Endometrium (tissue), 2 donors: ENCODE data around the gene FICD.

ENCODE experiments used
- FAIRE-seq: peaks from 2 replicates; lab custom pipeline; 2012; peaks lifted over from hg19 to GRCh38; lab: Jason Lieb, UNC
- donor health status: control.
- donor health status: control.

Gene FICD

DNA sequence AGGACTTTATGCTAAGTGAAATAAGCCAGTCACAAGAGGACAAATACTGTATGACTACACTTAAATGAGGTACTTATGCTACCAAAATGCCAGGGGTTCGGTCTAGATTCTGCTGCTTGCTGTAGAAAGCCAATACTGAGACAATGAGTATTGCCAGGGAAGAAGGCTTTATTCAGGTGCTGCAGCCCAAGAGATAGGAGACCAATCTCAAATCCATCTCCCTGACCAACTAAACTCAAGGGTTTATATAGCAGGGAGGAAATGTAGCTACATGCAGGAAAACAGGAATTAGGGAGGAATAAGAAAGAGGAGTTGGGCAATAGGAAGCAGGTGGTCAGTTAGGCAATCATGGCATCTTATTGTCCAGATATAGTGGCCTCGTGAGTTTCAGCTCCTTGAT is 12.2 kb upstream of the FICD start:
- FAIRE-seq: no peak

DNA sequence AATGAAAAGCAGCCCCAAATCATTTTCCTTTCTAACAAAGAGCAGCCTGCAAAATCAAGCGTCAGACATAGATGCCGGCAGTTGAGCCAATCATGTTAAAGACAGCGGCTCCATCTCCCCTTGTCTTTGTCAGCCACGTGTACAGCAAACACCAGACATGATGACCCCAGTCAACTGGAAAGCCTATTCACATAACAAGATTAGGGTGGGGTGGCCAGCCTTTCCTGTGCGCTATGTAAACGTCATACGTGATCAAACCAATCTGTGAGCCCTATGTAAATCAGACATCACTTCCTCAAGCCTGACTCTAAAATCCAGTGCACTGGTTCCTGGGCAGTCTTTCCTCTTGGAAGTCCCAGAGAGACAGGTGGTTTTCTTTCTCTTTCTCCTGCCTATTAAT is 9.9 kb upstream of the FICD start:
- no peak for FAIRE-seq

DNA sequence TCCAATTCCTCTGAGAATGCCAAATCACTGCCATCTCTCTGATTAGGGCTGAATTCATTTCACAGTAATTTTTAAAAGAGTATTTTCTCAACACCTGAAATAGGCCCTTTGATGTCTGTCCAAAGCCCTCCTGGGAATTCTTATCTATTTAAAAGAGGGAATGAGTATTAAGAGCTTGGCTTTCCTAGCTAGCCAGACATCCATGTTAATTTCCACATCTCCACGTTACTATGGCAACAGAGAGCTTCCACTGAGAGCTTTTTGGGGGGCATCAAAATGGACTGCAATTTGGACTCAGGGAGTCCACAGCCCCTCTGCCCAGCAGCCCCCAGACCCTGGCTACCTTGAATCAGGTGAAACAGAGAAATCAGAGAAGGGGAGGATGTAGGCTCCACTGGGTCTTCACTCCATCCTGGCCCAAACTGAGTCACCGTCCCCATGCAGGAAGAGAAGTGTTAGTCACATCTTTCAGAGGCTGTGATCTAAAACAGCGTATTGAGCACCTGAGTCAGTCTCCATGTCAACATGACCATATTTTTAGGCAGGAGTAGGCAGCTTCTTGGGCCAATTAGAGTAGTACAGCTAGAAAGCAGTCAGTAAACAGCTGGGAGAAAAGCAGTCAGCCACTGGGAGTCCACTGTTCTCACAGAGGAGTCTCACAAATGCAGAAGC is 7.0 kb upstream of the FICD start:
- no peak for FAIRE-seq

DNA sequence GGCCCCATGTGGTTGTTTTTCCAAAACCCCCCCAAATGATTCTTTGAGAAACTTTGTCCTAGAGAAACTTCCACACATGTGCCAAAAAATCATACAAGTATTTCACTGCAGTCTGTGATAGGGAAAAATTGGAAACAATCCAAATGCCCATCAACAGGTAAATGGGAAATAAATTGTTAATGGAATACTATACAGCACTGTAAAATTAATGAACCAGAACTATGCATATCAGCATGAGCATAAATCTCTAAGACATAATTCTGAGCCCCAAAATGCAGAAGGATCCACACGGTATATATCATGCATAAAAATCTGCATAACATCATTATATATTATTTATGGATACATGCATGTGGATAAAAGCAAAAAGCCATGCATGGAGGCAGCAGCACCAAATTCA is 5.3 kb upstream of the FICD start:
- no peak for FAIRE-seq

DNA sequence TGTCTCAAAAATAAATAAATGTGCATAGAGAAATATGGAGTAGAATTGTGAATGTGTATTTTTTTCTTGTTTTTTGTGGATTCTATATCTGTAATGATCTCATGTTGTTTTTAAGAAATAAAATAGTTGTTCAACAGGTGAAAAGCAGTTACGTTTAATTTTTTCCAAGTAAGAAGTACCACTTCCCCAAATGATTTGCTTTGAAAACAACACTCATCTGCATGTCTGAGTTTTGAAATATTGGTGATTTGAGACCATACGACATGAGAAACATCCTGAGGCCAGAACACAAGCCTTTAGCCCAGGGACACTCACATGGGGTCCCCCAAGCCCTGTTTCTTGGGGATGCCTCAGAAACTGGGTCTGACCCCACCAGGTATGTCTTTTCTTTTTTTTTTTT is 4.2 kb upstream of the FICD start:
- FAIRE-seq: no peak

DNA sequence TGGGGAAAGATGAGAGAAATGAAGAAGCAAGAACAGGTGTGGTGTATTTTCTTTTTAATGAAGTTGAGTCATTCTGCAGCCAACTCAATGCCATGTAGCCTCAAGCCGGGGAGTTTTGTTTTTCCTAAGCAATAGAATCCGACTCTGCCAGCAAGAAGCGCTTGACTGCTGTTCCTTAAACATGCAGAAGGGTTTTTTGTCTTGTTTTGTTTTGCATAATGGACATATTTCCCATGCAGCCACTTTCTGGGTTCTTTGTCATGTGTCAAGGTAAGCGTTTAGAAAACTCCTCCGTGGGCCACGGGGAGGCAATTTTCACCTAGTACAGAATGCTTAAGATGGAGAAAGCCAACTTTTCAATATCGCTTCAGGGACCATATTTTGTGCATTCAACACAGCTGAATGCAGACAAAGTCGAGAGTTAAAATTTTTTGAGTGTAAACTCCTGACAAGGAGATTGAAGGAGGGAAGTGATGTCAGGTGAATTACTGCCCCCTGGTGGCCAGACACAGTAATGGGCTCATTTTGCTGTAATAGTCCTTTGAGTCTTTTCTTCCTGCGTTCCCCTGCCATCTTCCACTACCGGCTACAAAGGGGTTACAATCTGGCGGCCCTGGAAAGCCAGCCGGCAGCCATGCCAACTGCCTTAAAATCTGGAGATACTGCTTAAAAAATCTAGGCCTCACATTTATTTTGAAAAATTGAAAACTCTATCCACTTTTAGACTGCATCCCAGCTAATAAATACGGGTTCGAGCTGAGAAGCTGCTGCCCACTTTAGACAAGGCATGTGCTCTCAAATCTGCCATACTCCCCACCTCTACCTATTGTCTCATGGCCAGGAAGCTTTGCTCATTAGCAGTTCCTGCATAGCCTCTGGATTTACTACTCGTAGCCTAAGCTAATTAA is 3.2 kb upstream of the FICD start:
- no peak for FAIRE-seq

DNA sequence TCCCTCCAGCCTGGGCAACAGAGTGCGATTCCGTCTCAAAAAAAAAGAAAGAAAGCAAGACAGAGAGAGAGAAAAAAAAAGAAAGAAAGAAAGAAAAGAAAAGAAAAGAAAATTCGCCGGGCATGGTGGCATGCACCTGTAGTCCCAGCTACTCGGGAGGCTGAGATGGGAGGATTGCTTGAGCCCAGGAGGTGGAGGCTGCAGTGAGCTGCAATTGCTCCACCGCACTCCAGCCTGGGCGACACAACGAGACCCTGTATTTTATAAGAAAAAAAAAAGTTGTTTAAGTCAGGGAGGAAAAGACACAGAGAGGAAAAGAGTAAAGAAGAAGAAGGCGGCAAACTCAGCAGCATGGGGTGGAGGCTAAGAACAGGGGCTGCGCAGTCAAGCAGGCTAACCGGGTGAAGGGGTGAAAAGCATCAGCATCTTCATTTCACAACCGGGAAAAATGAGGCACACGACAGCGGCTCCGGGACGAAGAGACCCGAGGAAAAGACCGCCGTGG is 557 bp upstream of the FICD start:
- FAIRE-seq: no peak

DNA sequence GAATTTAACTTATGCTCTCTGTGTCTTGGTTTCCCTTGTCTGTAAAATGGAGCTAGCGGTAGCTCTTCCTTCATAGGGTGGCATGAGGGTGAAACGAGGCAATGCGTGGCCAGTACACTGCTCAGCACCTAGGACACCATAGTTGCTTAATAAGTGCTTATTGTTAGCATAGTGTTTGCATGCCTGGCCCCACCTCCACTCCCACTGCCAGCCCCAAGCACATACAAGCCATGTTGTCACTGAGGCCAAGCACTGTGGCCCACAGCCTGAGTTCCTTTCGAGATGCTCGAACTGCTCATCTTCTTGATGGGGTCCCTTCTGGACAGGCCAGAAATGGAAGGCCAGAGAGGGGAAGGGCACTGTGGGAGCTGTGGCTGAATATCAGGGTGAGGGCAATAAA is 839 bp downstream of the FICD start:
- no peak for FAIRE-seq

DNA sequence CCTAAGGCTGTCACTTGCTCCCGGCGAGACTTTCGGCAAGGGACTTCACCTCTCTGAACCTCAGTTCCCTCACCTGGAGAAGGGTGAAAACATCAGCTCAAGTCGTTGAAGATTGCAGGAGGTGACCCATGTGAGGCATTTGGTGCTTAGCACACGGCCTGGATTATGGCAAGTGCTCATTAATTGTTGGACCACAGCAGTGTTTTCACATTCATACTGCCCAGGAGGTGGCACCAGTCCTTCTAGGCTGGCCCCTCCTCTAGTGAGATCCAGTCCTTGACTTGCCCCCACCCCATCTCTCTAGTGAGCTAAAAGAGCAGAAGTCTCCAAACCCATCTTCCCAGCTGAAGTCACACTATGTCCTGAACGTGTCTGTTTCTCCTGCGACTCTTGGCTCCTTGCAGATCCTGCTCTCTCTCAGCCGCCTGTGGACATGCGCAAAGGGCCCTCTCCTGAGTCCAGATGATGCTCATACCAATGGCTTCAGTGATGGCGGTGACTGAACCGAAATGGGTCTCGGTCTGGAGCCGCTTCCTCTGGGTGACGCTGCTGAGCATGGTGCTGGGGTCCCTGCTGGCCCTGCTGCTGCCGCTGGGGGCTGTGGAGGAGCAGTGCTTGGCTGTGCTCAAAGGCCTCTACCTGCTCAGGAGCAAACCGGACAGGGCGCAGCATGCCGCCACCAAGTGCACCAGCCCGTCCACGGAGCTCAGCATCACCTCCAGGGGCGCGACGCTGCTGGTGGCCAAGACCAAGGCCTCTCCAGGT is 1.6 kb downstream of the FICD start:
- FAIRE-seq: no peak

DNA sequence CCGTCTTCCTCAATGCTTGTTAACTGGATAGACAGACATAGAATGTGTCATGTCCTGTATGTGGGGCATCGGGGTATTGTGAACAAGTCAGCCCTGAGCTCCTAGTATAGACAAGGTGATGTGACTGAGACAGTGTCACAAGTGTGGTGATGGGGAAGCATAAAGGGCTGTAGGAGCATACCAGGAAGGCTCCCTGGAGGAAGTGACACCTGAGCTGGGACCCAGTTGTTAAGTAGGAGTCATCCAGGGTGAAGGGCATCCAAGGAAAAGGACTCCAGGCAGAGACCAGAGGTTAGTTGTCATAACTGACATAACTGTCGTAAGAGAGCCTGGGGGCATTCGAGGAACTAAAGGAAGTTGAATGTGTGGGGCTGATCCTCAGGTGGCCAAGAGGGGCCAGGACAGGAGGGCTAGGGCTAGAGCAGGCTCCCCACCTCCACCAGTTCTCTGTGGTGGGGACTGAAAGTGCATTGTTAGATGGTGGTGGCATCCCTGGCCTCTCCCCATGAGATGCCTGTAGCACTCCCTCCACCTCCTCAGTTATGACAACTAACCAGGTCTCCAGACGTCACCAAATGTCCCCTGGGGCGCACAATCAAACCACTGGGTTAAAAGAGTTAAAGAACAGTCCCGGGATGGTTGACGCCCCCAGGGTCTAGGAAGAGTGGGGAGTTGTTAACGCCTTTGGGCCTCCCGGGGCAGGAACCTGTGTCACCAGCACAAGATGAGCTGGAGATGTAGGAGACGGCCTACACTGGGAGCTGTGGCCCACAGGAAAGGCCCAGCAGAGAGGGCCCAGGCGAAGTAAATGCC is 2.4 kb downstream of the FICD start:
- no peak for FAIRE-seq

DNA sequence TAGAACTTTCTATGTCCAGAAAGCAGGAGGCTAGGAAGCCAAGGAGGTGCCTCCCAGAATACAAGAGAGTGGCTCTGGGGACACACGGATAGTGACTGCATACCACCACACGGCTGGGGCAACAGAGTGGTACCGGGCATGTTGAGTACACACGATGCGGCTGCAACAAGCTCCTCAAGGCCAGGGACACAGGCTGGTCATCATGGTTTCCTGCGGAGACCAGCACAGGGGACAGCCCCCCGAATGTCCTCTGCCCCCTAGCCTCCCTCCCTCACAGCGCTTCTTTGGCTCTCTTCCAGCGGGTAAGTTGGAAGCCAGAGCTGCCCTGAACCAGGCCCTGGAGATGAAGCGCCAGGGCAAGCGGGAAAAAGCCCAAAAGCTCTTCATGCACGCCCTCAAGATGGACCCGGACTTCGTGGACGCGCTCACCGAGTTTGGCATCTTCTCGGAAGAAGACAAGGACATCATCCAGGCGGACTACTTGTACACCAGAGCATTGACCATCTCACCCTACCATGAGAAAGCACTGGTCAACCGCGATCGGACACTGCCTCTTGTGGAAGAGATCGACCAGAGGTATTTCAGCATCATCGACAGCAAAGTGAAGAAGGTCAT is 3.1 kb downstream of the FICD start:
- FAIRE-seq: no peak

DNA sequence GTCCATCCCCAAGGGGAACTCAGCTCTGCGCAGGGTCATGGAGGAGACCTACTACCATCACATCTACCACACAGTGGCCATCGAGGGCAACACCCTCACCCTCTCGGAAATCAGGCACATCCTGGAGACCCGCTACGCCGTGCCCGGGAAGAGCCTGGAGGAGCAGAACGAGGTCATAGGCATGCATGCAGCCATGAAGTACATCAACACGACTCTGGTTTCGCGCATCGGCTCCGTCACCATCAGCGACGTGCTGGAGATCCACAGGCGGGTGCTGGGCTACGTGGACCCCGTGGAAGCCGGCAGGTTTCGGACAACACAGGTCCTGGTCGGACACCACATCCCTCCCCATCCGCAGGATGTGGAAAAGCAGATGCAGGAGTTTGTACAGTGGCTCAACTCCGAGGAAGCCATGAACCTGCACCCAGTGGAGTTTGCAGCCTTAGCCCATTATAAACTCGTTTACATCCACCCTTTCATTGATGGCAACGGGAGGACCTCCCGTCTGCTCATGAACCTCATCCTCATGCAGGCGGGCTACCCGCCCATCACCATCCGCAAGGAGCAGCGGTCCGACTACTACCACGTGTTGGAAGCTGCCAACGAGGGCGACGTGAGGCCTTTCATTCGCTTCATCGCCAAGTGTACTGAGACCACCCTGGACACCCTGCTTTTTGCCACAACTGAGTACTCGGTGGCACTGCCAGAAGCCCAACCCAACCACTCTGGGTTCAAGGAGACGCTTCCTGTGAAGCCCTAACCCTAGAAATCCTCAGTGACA is 3.8 kb downstream of the FICD start:
- no peak for FAIRE-seq

DNA sequence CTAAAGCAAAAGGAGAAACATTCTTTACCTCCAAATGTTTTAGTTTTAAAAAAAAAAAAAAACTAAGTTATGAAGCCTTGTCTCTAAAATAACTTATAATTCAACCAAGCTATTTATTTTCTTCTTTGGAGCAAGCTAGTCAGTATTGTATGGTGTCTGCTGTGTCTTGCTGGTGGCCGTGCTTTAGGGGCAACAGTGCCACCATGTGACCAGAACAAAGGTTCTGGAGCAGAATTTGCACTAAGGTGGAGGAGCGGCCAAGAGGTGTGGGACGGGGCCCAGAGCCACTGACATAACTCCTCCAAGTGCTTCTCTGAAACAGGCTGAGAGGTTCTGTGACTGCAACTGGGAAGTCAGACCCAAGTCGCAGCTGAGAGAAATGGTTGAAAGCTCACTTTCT is 4.5 kb downstream of the FICD start:
- FAIRE-seq: no peak

DNA sequence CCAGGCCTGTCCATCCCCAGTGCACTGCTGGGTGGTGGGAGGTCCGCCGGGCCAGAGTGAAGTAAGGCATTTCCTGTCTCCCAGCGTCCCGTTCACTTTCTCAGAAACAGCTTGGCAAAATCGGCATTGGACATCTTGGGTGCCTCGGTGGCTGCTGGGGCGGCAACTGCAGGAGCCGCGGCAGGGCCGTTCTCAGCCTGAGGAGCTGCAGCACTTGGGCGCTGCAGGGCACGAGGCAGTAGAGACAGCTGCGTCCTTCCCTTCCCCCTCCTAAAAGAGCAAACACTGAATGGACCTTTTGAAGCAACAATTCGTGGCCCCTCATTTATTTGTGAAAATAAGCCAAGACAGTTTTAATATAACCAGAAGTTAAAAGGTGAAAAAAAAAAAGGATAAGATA is 8.3 kb downstream of the FICD start:
- FAIRE-seq: no peak

DNA sequence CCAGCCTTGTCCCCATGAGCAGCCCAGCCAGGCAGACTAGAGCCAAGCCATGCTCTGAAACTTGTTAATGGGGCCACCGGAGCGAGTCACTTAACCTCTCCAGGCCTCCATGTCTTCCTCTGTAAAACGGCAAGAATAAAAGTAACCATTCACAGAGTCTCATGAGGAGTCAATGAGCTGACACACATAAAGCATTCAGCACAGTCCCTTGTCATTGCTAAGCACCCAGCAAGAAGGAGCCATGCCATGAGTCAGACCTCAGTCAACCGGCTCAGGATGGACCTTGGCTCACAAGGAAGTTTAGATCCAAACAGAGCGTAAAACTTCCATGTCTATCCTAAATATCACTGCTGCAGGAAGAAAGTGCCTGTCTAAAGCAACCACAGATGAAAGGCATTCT is 10.6 kb downstream of the FICD start:
- no peak for FAIRE-seq

DNA sequence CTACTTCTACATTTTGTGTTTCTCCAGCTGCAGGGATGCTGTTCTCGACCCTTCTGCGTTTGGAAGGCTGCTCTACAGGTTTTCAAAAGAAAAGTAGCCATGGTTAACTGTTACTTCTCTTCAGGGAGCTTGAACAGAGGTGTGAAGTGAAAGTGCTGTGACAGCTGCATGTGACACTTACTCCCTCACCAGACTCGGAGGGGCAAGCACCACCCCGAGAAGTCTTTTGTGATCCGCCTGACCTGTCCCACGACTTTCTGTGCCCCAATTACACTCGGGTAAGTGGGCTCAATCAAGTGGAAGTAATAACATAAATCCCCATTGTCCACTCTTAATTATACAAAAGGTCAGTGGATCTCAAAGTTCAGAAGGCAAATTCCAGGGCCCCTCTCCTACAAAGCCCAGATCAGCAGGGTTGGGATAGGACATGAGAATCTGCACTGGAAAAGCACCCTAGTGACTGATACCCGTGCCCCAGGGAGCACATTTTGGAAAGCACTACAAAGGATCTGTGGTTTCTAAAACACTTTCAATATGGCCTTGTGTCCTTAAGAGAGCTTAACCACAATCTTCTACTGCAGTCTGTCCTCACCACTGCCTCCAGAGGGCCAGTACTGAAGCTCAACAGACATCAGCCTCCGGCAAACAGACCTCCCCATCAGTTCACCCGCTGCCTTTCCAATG is 11.5 kb downstream of the FICD start:
- no peak for FAIRE-seq

DNA sequence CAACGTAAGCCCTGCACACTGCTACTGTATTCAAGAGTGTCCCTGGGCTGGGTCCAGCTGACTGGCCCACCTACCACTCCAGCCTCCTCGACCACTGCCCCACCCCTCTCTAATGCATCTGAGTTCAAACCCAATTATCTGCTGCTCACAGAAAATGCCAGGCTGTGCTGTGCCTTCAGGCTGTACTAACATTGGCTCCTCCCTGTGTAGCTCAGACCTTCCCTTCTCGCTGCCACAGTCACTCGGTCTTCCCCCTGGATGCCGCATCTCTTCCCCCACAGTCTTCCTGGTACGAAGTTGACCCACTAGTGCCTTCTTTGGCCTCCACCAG is 12.1 kb downstream of the FICD start:
- no peak for FAIRE-seq

DNA sequence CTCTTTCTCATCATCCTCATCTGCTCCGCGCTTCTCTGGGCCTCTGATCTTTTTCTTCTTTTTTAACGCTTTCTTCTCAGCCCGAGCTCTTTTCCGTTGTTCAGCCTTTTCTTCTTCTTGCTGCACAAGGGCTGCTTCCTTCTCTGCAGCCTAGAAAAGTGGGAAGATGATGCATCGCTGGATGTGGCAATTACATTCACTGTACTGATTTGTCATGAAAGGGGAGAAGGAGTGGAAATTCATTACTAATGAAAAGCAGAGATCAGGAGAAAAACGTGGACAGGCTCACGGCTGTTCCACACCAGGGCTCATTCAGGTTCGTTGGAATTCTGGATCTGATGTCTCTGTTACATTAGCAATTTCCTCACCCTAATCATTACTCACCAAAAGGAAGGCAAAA is 15.1 kb downstream of the FICD start:
- FAIRE-seq: no peak

DNA sequence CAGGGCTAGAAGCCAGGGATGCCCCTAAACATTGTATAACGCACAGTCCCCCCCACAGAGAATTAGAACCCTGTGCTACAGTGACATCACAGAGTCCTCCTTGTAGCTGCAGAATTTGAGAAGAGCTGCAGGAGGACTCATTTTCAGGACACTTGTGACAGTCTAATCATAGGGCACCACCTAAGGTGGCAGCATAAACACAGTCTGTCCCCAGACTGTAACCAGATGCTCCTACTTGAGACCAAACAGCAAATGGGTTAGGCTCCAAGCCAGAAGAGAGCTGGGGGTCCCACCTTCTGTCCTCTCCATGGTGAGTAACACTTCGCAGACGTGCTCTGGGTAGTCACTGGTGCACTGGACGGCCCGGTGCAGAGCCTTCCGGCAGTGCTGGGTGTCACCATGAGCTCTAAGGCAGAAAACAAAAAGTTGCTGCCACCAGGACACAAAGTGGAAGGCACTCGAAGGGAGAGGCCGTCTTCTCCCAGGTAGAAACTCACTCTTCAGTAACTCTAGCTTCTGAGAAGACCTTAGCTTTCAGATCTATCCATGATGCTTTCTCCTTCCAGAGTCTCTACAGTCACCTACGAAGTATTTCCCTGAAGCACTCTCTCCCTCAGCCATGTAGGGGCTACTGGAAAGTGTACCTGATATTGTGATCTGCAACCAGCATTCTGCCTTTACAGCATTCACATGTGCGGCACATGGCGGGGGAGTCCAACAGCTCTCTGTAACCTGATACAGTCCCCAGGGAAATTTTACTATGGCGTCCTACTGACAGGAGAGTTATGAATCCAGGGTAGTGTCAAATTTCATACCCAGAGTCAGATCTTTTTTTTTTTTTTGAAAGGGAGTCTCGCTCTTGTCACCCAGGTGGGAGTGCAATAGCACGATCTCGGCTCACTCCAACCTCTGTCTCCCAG is 17.1 kb downstream of the FICD start:
- no peak for FAIRE-seq
